Measurements from ENCODE around the gene SFXN4.

Gene SFXN4

GRCh38 chr10:119165171-119166117 is at the start of gene SFXN4:
Gene SFXN4, minus strand, starts transcription at chr10:119165714. Its CDS starts 67 bp downstream, at chr10:119165647.
- DNase-seq (ENCODE audit: low spot score) = peak; percentile 61

- DNase-seq (ENCODE audit: low spot score) = no peak
Observed at GRCh38 chr10:119211625-119212441, 46.3 kb upstream of the SFXN4 start.

- DNase-seq (ENCODE audit: low spot score) = no peak
Observed at GRCh38 chr10:119211176-119211575, 45.7 kb upstream of the SFXN4 start.

- DNase-seq (ENCODE audit: low spot score) = no peak
Observed at GRCh38 chr10:119210633-119211032, 45.1 kb upstream of the SFXN4 start.

- DNase-seq (ENCODE audit: low spot score) = no peak
Observed at GRCh38 chr10:119209736-119210355, 44.3 kb upstream of the SFXN4 start.

- peak; percentile 28 for DNase-seq (ENCODE audit: low spot score)
Observed at GRCh38 chr10:119209035-119209735, 43.7 kb upstream of the SFXN4 start.

- no peak for DNase-seq (ENCODE audit: low spot score)
Observed at GRCh38 chr10:119208553-119208940, 43.0 kb upstream of the SFXN4 start.

- DNase-seq (ENCODE audit: low spot score) = peak; percentile 54
Observed at GRCh38 chr10:119207713-119208552, 42.4 kb upstream of the SFXN4 start.

GRCh38 chr10:119207366-119207666 is 41.8 kb upstream of the SFXN4 start, which contains the start of gene GRK5:
Gene GRK5, plus strand, starts transcription at chr10:119207571. Its CDS starts 347 bp downstream, at chr10:119207918.
- peak; percentile 90 for DNase-seq (ENCODE audit: low spot score)

- peak; percentile 53 for DNase-seq (ENCODE audit: low spot score)
Observed at GRCh38 chr10:119206603-119207365, 41.3 kb upstream of the SFXN4 start.

GRCh38 chr10:119205894-119206602 is 40.5 kb upstream of the SFXN4 start:
- DNase-seq (ENCODE audit: low spot score) = peak; percentile 62

GRCh38 chr10:119203006-119203405 is 37.5 kb upstream of the SFXN4 start:
- DNase-seq (ENCODE audit: low spot score) = no peak

GRCh38 chr10:119201233-119201632 is 35.7 kb upstream of the SFXN4 start:
- no peak for DNase-seq (ENCODE audit: low spot score)

GRCh38 chr10:119199231-119199992 is 33.9 kb upstream of the SFXN4 start:
- peak; percentile 81 for DNase-seq (ENCODE audit: low spot score)

- no peak for DNase-seq (ENCODE audit: low spot score)
Observed at GRCh38 chr10:119198438-119198837, 32.9 kb upstream of the SFXN4 start.

GRCh38 chr10:119197921-119198320 is 32.4 kb upstream of the SFXN4 start:
- no peak for DNase-seq (ENCODE audit: low spot score)

GRCh38 chr10:119191881-119192280 is 26.4 kb upstream of the SFXN4 start:
- peak; percentile 26 for DNase-seq (ENCODE audit: low spot score)

- no peak for DNase-seq (ENCODE audit: low spot score)
Observed at GRCh38 chr10:119190954-119191785, 25.7 kb upstream of the SFXN4 start.

Data from SW480 (cell line).